ENCODE results near the gene MYO1B. TPM values are rescaled to one million over a fixed set of nuclear protein-coding genes. Genes with fewer than 3 reads are reported as not detected.

MYO1B gene
- polyA plus RNA-seq, 1 experiment = 87.2 TPM

- H3K27me3 ChIP-seq (ENCODE audit: control insufficient read depth, insufficient read depth, low read length) = no peaks in the 10 kb centered on the region
- H3K4me3 ChIP-seq (ENCODE audit: low read depth, low read length) = no peak overlapping the region
- ChIA-PET CTCF (no interaction called here), POLR2A (no interaction called here)
- no peaks in the 10 kb centered on the region for H3K36me3 ChIP-seq (ENCODE audit: control insufficient read depth, insufficient read depth, low read length)
- TF ChIP-seq, protein P1, sequence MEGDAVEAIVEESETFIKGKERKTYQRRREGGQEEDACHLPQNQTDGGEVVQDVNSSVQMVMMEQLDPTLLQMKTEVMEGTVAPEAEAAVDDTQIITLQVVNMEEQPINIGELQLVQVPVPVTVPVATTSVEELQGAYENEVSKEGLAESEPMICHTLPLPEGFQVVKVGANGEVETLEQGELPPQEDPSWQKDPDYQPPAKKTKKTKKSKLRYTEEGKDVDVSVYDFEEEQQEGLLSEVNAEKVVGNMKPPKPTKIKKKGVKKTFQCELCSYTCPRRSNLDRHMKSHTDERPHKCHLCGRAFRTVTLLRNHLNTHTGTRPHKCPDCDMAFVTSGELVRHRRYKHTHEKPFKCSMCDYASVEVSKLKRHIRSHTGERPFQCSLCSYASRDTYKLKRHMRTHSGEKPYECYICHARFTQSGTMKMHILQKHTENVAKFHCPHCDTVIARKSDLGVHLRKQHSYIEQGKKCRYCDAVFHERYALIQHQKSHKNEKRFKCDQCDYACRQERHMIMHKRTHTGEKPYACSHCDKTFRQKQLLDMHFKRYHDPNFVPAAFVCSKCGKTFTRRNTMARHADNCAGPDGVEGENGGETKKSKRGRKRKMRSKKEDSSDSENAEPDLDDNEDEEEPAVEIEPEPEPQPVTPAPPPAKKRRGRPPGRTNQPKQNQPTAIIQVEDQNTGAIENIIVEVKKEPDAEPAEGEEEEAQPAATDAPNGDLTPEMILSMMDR (IDR thresholded peaks at IDR 0.05; ENCODE audit: insufficient read depth, low read depth, low read length) = no peak
- no peak for DNase-seq (ENCODE audit: low read depth)
Observed at GRCh38 chr2:191222952-191223351, 22.3 kb upstream of the MYO1B start.

DNA sequence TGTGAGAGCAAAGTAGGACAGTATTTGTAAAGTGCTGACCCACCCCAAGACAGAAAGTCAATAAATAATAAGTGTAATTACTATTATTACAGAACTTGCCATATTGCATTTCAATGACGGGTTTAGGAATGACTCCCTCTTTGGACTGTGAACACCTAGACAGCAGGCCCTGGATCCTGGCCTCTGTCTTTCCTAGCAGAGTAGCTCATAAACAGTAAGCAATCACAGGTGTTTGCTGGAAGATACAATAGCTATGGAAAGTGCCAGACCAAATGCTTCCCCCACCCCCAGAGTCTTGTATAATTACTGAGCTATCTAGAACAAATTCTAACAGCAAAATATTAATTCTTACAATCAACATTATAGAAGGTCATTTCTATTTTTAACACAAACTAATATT lies 20.1 kb upstream of the MYO1B start:
- no peak overlapping the region for H3K4me3 ChIP-seq (ENCODE audit: low read depth, low read length)
- DNase-seq (ENCODE audit: low read depth) = no peak
- TF ChIP-seq, protein P1 (IDR thresholded peaks at IDR 0.05; ENCODE audit: insufficient read depth, low read depth, low read length) = no peak
- POLR2A ChIA-PET = no interaction called here
- H3K27me3 ChIP-seq (ENCODE audit: control insufficient read depth, insufficient read depth, low read length) = no peaks in the 10 kb centered on the region
- CTCF ChIA-PET = interaction anchor here (0.9 to 1.8 kb wide), 2 partner anchors 16 to 277 kb away, joined by 3 to 7 read pairs; no protein-coding TSS in a partner anchor
- no peaks in the 10 kb centered on the region for H3K36me3 ChIP-seq (ENCODE audit: control insufficient read depth, insufficient read depth, low read length)

GRCh38 chr2:191225690-191226089 lies 19.5 kb upstream of the MYO1B start:
- TF ChIP-seq, protein P1 (IDR thresholded peaks at IDR 0.05; ENCODE audit: insufficient read depth, low read depth, low read length) = no peak
- ChIA-PET POLR2A (no interaction called here), CTCF (interaction anchor here (0.9 to 3.6 kb wide), 3 partner anchors 10 to 276 kb away, joined by 3 to 13 read pairs (median 7); no protein-coding TSS in a partner anchor)
- no peaks in the 10 kb centered on the region for H3K27me3 ChIP-seq (ENCODE audit: control insufficient read depth, insufficient read depth, low read length)
- H3K36me3 ChIP-seq (ENCODE audit: control insufficient read depth, insufficient read depth, low read length) = no peaks in the 10 kb centered on the region
- no peak for DNase-seq (ENCODE audit: low read depth)
- H3K4me3 ChIP-seq (ENCODE audit: low read depth, low read length) = no peak overlapping the region

DNA sequence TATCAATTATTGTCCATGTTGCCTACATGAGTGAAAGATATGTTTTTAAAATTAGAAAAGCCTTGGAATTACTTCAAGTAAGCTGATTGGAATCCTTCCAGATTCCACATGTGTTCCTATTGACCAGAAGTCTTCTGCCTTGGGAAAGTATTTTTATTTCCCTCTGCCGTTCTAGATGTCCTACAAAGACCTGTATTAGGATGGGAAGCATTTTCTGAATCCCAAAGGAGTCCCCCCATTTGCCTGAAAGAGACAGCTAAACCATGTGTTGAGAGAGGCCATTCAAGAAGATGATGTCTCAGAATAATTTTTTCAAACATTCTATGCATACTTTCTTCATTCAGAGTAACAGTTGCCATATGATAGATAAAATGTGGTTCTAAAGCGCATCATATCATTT lies 19.0 kb upstream of the MYO1B start:
- TF ChIP-seq, protein P1 (IDR thresholded peaks at IDR 0.05; ENCODE audit: insufficient read depth, low read depth, low read length) = no peak
- Histone ChIP-seq H3K4me3 (ENCODE audit: low read depth, low read length) (no peak overlapping the region), H3K36me3 (ENCODE audit: control insufficient read depth, insufficient read depth, low read length) (no peaks in the 10 kb centered on the region), H3K27me3 (ENCODE audit: control insufficient read depth, insufficient read depth, low read length) (no peaks in the 10 kb centered on the region)
- DNase-seq (ENCODE audit: low read depth) = no peak
- CTCF ChIA-PET = interaction anchor here (1.8 to 3.6 kb wide), 2 partner anchors 10 to 276 kb away, joined by 7 to 13 read pairs; no protein-coding TSS in a partner anchor
- POLR2A ChIA-PET = no interaction called here

DNA sequence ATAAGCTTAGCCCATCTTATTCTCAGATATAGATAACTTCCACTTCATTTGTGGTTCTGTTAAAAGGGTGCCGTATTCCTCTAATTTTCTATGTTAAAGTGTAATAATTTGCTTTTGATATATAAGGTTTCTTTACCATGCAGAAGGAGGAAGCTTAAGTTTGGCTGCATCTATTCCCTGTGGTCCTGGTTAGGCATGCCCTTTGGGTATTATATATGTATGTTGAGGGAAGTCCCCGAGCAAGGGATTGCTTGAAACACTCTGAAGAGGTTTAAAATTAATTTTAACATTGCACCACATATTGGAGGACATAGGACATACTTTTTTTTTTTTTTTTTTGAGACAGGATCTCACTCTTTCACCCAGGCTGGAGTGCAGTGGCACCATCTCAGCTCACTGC lies 16.9 kb upstream of the MYO1B start:
- ChIA-PET CTCF (interaction anchor here (0.7 to 6.2 kb wide), 4 partner anchors 10 to 274 kb away, joined by 3 to 49 read pairs (median 8); no protein-coding TSS in a partner anchor), POLR2A (no interaction called here)
- no peaks in the 10 kb centered on the region for H3K36me3 ChIP-seq (ENCODE audit: control insufficient read depth, insufficient read depth, low read length)
- no peak overlapping the region for H3K4me3 ChIP-seq (ENCODE audit: low read depth, low read length)
- no peak for DNase-seq (ENCODE audit: low read depth)
- H3K27me3 ChIP-seq (ENCODE audit: control insufficient read depth, insufficient read depth, low read length) = no peaks in the 10 kb centered on the region
- TF ChIP-seq, protein P1 (IDR thresholded peaks at IDR 0.05; ENCODE audit: insufficient read depth, low read depth, low read length) = no peak

Measured in BJ (cell line).